ENCODE measurements around the gene LGI4.

DNA sequence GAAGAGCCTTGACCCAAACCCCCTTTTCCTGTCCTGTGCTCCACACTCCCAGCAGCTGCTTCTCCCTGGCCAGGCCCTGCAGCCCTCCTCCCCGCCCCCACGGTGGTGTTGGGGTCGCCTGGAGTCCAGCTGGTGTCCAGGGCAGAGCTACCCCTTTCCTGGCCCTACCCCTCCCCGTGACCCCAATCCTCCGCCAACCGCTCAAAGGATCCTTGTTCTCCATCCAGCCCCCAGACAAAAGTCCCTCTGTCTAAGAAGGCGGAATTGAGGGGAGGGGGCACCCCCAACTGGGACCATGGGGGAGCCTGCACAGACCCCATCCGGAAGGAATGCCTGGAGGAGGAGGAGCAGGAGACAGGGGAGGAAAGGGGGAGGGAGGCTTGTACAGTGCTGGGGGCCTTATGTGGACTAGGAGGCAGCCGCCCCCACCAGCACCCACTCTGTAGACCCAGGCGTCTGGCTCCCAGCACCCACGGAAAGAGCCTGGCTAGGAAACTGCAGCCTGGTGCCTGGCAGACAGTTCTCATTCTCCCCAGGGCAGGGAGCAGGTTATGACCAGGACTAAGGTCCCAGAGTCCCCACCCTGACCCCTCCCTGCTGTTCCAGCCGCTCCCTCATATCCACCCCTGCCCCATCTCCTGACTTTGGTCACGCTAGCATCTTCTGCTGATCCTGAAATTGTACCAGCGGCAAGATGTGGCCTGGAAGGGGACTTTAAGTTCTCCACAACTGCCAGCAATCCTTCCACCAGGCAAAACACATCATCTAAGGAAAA lies 19.5 kb downstream of the LGI4 start, which contains the start of gene FXYD3:
- peak in 3 of 4 donors; percentile 7 to 71 (median 70) for TF ChIP-seq POLR2AphosphoS5 (IDR thresholded peaks at IDR 0.05)
- TF ChIP-seq, protein P1, sequence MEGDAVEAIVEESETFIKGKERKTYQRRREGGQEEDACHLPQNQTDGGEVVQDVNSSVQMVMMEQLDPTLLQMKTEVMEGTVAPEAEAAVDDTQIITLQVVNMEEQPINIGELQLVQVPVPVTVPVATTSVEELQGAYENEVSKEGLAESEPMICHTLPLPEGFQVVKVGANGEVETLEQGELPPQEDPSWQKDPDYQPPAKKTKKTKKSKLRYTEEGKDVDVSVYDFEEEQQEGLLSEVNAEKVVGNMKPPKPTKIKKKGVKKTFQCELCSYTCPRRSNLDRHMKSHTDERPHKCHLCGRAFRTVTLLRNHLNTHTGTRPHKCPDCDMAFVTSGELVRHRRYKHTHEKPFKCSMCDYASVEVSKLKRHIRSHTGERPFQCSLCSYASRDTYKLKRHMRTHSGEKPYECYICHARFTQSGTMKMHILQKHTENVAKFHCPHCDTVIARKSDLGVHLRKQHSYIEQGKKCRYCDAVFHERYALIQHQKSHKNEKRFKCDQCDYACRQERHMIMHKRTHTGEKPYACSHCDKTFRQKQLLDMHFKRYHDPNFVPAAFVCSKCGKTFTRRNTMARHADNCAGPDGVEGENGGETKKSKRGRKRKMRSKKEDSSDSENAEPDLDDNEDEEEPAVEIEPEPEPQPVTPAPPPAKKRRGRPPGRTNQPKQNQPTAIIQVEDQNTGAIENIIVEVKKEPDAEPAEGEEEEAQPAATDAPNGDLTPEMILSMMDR (IDR thresholded peaks at IDR 0.05): no peak

Data from sigmoid colon (tissue), 4 donors.